Activated CD4-positive, alpha-beta T cell treated with anti-CD3 and anti-CD28 coated beads, Interleukin-2, amount 10 ng/mL, durations not matched to agents 24 days and 14 days (primary cell): ENCODE data around the gene LTB4R2. TPM values are rescaled to one million over a fixed set of nuclear protein-coding genes. Genes with fewer than 3 reads are reported as not detected.

ENCODE experiments used
- DNase-seq: peaks from one replicate; pipeline ENCODE4 v3.0.0; 2022
- H3K27ac Mint-ChIP-seq: one replicate; pipeline ENCODE4 v1.8.0; 2022; ENCODE audit warnings: mild to moderate bottlenecking, mixed read lengths
- H3K27me3 Mint-ChIP-seq: one replicate; pipeline ENCODE4 v1.8.0; 2022; ENCODE audit warnings: mixed read lengths
- H3K36me3 Mint-ChIP-seq: one replicate; pipeline ENCODE4 v1.8.0; 2022; ENCODE audit warnings: low read depth, mild to moderate bottlenecking, mixed read lengths
- H3K4me1 Mint-ChIP-seq: one replicate; pipeline ENCODE4 v1.8.0; 2021; ENCODE audit warnings: mixed read lengths
- H3K4me3 Mint-ChIP-seq: one replicate; pipeline ENCODE4 v1.8.0; 2022; ENCODE audit warnings: mild to moderate bottlenecking, moderate library complexity, mixed read lengths
- H3K9me3 Mint-ChIP-seq: one replicate; pipeline ENCODE4 v1.8.0; 2021; ENCODE audit warnings: mixed read lengths
- intact Hi-C: fragments of 100-400 bp; cut with micrococcal nuclease; formaldehyde crosslinking; loops from one replicate; pipeline ENCODE4 v1.15.1; 2023
- total RNA-seq: library from RNA; stranded (reverse); gene quantifications from 2 replicates; pipeline ENCODE4 v1.2.3, GENCODE V29; 2022

The LTB4R2 gene, protein sequence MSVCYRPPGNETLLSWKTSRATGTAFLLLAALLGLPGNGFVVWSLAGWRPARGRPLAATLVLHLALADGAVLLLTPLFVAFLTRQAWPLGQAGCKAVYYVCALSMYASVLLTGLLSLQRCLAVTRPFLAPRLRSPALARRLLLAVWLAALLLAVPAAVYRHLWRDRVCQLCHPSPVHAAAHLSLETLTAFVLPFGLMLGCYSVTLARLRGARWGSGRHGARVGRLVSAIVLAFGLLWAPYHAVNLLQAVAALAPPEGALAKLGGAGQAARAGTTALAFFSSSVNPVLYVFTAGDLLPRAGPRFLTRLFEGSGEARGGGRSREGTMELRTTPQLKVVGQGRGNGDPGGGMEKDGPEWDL
- 9.6 and 11.0 TPM in 2 replicates for total RNA-seq

DNA sequence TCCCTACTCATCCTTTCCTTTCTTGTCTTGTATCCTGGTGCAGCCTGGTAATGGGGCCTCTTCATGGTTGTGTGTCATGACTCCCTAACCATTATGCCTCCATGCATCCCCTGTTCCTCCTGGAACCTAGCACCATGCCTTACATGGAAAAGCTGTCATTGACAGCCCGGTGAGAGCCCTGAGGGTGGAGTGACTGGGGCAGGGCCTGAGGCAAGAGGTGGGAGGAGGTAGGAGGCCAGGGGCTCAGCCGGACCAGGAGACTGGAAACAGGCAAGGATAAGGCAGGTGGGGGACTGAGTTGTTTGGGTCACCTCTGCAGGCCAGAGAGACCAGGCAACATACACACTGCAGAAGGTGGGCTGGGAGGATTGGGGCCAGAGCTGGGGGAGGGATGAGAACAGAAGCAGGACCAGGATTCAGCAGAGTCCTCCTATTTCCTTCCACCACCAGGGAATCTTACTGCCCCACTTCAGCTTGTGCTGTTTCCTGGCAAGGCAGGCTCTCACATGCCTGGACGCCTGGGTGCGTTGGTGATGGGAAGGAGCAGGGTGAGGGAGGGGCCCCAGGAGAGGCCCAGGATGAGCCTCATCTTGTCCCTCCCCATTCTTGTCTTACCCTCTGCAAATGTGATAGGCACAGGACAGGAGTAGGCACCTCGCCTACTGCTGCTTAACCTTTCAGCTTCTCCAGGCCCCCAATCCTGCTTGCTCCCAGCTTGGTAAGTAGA is at the start of gene LTB4R2:
LTB4R2 (plus strand) TSS at position 603 of the 727 bp plus-strand sequence. CDS start 525 bp downstream, outside the sequence.
- intact Hi-C loops, result loop anchor here (2.0 kb wide), 3 partner anchors 23 to 133 kb away; partner anchors contain the start of genes SDR39U1 and TINF2
- H3K36me3 Mint-ChIP-seq, result peaks cover 58% of the 10 kb centered on the region
- no peaks in the 10 kb centered on the region for H3K9me3 Mint-ChIP-seq

DNA sequence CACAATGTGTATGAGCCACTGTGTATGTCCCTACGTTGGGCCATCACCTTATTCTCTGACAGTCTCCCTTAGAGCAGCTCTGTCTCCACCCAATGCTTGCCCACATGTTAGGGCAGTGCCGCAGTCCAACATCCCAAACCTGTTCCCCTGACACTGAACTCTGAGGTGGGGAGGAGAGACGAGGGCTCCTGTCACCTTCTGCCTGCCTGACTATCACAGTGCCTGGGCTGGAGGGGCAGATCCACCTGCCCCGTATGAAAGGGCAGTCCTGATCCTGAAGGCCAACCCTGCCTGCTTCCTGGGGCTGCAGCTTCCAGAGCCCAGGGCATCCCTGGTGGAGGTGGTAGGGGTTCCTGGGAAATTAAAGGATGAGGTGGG is 49.2 kb upstream of the LTB4R2 start:
- intact Hi-C loops, result no loop called here
- H3K4me1 Mint-ChIP-seq, result no peaks in the 10 kb centered on the region
- no peak overlapping the region for H3K4me3 Mint-ChIP-seq
- H3K36me3 Mint-ChIP-seq, result peaks cover 11% of the 10 kb centered on the region
- no peaks in the 10 kb centered on the region for H3K9me3 Mint-ChIP-seq
- no peak for DNase-seq
- no peak overlapping the region for H3K27ac Mint-ChIP-seq
- H3K27me3 Mint-ChIP-seq, result no peaks in the 10 kb centered on the region

More for the DNA sequence above, at the start of gene LTB4R2:
- DNase-seq, result no peak
- H3K27me3 Mint-ChIP-seq, result no peaks in the 10 kb centered on the region
- peaks cover 58% of the 10 kb centered on the region for H3K4me1 Mint-ChIP-seq
- H3K27ac Mint-ChIP-seq, result peak within 1 kb of the TSS; percentile 91
- peak within 1 kb of the TSS; percentile 86 for H3K4me3 Mint-ChIP-seq

DNA sequence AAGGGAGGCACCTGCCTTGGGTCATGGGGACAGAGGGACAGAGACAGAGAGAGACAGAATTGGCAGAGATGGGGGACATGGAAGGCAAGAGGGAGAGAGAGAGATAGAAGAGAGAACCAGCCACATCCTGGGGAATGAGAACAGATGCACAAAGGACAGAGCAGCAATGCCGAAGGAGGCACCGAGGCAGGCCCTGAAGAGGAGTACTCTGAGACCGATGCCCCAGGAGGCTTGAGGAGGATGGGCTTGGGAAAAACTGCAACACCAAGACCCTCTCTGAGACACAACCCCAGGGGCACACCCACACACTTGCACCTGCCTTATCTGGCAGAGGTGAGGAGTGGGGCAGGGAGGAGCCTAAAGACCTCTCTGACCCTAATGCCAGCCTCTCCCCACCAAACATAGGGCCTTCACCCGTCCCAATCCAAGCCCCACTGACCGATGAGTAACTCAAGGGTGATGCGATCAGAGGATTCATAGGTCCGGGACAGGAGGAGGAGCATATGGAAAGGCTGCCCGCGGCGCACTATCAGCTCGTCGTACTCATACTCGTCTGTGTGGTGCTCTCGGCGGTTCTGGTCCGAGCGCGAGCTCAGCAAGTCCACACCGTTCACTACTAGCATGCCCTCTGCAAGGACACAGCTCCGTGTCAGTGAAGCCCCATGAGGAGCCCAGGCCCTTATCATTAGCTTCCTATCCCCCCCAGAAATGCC is 48.5 kb upstream of the LTB4R2 start:
- H3K27ac Mint-ChIP-seq, result no peak overlapping the region
- no peaks in the 10 kb centered on the region for H3K4me1 Mint-ChIP-seq
- H3K36me3 Mint-ChIP-seq, result peaks cover 16% of the 10 kb centered on the region
- H3K27me3 Mint-ChIP-seq, result no peaks in the 10 kb centered on the region
- no peak for DNase-seq
- H3K9me3 Mint-ChIP-seq, result no peaks in the 10 kb centered on the region
- intact Hi-C loops, result no loop called here
- H3K4me3 Mint-ChIP-seq, result no peak overlapping the region

DNA sequence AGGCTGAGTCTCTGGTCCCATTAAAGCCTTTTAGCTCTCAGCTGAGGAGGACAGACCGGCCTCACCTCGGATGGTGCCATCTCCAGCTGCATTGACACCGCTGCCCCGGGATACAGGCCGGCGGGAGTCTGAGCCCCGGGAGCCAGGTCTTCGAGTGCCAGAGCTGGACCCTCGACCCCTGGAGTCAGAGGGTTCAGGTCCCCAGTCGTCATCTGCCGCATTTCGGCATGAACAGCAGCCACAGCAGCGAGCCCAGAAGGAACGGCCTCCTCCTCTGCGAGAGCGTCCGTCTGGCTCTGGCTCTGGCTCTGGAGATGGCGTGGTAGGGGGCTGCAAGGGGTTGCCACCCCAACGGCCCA is 48.0 kb upstream of the LTB4R2 start:
- Mint-ChIP-seq H3K36me3 (peaks cover 22% of the 10 kb centered on the region), H3K27me3 (no peaks in the 10 kb centered on the region), H3K9me3 (no peaks in the 10 kb centered on the region), H3K27ac (no peak overlapping the region), H3K4me1 (no peaks in the 10 kb centered on the region), H3K4me3 (no peak overlapping the region)
- intact Hi-C loops, result no loop called here
- DNase-seq, result no peak

DNA sequence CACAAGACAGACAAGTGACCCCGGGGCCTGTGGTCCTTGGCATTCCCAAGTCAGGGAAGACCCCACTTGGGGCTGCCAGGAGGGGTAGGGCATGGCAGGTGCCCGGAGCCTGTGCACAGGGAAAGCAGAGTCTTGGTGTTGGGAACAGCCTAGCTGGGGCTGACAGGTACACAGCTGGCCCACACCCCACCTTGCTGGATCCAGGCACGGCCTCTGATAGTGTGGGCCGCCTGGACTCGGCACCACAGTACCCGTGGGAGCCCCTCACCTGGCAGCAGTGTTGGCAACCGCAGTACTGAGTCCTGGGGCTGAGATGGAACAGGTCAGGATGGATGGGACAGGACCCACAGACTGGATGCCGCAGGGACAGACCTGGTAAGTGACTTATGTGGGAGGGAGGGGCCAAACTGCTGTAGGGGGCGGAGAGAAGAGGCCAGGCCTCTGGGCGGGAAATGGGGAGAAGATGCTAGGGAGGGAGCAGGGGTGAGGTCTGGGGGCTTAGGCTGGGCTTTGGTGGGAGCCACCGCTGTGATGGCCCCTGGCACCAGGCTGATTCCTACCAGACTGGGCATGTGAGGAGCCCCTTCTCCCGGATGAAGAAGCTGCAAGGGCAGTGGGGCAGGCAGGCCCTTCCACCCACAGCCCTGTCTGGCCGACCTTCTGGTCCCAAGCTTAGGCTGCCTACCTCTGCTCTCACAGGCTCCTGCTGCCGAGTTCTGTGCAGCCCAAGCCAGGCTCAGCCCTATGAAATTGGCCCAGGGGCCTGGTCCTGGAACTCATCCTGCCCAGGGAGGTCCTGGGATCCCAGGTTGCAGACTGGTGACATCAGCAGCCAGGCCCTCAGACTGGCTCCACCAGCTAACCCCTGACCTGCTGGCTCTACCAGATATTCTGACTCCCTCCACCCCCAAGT is 46.9 kb upstream of the LTB4R2 start, which contains the start of gene TGM1:
TGM1 (minus strand) TSS at position 357 of the 913 bp plus-strand sequence. CDS start 825 bp downstream, outside the sequence.
- H3K27me3 Mint-ChIP-seq, result no peaks in the 10 kb centered on the region
- peaks cover 2% of the 10 kb centered on the region for H3K4me1 Mint-ChIP-seq
- no peak within 1 kb of the TSS for H3K4me3 Mint-ChIP-seq
- intact Hi-C loops, result no loop called here
- no peak for DNase-seq
- peaks cover 25% of the 10 kb centered on the region for H3K36me3 Mint-ChIP-seq
- no peaks in the 10 kb centered on the region for H3K9me3 Mint-ChIP-seq
- H3K27ac Mint-ChIP-seq, result no peak within 1 kb of the TSS

DNA sequence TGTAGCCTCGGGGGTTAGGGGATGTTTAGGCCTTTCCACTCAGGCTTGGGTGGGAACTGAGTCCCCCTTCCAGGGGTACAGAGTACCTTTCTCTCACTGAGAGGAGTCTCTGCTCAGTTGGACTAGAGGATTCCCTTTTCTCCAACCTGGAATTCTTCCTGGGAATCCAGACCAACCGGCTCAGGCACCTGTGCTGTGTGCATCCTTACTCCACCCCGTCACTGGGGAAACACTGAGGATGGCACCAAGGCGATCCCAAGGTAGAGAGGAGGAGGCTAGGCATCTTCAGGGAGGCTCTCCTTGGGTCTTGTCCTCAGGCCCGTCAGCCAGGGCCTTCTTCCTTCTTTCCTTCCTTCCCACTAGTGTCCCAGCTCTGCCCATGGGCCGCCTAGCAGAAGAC is 46.1 kb upstream of the LTB4R2 start:
- peaks cover 29% of the 10 kb centered on the region for H3K36me3 Mint-ChIP-seq
- no peak overlapping the region for H3K4me3 Mint-ChIP-seq
- H3K27me3 Mint-ChIP-seq, result no peaks in the 10 kb centered on the region
- H3K9me3 Mint-ChIP-seq, result no peaks in the 10 kb centered on the region
- no peak overlapping the region for H3K27ac Mint-ChIP-seq
- H3K4me1 Mint-ChIP-seq, result peaks cover 2% of the 10 kb centered on the region
- intact Hi-C loops, result no loop called here
- no peak for DNase-seq

DNA sequence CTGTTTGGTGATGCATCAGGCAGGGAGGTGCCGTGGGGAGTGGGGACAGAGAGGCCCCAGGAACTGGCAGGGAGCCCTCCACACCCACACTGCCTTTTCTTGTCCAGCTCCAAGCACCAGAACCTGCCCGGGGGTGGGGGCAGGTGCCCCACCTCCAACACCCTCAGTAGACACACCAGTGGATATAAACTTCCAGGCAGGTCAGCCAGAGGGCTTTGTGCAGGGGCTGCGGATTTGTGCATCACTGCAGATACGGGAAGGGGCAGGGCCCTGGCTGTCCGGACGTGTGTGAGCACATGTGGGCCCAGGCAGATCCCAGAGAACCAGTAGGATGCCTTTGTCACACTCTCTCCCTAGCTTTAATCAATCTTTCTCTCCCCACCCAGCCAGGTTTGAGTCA is 45.6 kb upstream of the LTB4R2 start:
- Mint-ChIP-seq H3K36me3 (peaks cover 32% of the 10 kb centered on the region), H3K27me3 (no peaks in the 10 kb centered on the region), H3K9me3 (no peaks in the 10 kb centered on the region), H3K27ac (no peak overlapping the region), H3K4me1 (peaks cover 2% of the 10 kb centered on the region), H3K4me3 (no peak overlapping the region)
- intact Hi-C loops, result no loop called here
- no peak for DNase-seq

DNA sequence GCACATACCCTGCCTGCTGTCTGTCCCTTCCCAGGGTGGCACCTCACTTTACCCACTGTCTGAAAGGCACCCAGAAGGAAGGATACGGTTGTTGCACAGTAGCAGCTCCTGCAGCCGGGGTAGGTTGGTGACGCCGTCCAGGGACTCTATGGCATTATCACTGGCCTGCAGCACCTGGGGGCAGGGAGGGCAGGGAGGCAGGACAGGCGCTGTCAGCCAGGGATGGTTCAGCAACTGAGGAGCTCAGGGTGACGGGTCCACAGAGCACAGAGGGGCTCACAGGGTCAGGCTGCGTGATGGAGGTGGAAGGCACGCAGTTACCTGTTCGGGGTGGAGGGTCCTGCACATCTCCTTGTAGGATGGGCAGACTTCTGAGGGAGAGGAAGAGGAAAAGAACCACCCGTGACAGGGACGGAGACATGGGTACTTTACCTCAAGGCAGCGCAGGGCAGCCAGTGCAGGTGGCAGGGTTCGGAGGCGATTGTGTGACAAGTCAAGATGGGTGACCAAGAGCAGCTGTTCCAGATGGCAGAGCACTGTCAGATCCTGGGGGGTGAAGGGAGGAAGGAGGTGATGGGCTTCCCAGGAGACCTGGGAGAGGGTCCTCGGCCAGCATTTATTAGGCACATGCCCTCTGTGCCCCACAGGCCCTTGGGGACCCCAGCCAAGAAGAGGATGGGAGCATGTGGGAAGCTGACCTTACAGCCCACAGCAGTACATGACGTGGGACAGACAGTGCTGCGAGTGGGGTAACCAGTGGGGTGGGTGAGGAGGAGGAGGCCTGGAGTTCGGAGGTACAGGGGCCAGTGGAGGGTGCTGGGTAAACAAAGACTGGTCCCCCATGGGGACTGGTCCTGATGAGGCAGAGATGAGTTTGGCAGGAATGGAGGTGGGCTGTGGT is 43.3 kb upstream of the LTB4R2 start:
- Mint-ChIP-seq H3K4me3 (no peak overlapping the region), H3K27ac (no peak overlapping the region), H3K27me3 (no peaks in the 10 kb centered on the region), H3K9me3 (no peaks in the 10 kb centered on the region), H3K4me1 (peaks cover 15% of the 10 kb centered on the region), H3K36me3 (peaks cover 35% of the 10 kb centered on the region)
- intact Hi-C loops, result no loop called here
- DNase-seq, result no peak

DNA sequence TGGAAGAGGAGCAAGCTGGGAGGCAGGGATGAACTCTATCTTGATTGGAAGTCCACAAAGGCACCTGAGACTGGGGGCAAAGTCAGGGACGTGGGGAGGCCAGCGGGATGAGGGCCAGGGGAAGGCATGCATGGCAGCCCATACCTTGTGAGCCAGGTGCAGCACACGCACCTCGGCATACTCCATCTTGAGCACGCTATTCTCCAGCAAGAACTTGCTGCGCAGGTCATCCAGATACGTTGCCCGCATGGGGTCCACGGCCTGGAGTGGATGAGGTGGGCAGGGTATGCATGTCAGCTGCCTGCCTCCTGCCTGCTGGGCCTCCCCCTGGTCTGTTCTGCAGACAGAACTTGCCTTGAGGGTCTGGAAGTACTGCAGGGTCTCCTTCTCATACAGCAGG is 42.4 kb upstream of the LTB4R2 start:
- intact Hi-C loops, result no loop called here
- Mint-ChIP-seq H3K4me1 (peaks cover 24% of the 10 kb centered on the region), H3K36me3 (peaks cover 32% of the 10 kb centered on the region), H3K4me3 (no peak overlapping the region), H3K27me3 (no peaks in the 10 kb centered on the region), H3K27ac (no peak overlapping the region), H3K9me3 (no peaks in the 10 kb centered on the region)
- no peak for DNase-seq

DNA sequence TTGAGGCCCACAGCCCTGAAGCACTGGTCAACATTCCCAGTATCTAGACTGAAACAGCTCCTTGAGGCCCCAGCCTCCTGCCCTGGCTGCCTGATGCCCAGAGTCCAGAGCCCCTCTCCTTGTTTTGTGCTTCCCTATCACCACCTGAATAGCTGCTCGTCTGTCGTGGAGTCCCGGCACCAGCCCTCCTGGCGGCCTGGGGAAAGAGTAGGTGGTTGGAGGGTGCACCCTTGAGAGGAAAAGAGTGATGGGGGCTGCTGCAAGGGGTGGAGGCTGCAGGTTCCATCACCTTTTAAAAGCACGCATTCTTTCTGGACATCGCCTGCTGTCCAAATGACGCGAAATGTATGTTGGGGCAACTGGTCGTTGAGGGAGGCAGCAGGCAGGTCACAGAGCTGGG is 41.7 kb upstream of the LTB4R2 start:
- intact Hi-C loops, result no loop called here
- peaks cover 28% of the 10 kb centered on the region for H3K4me1 Mint-ChIP-seq
- H3K27ac Mint-ChIP-seq, result no peak overlapping the region
- H3K27me3 Mint-ChIP-seq, result no peaks in the 10 kb centered on the region
- no peaks in the 10 kb centered on the region for H3K9me3 Mint-ChIP-seq
- H3K4me3 Mint-ChIP-seq, result no peak overlapping the region
- H3K36me3 Mint-ChIP-seq, result peaks cover 32% of the 10 kb centered on the region
- DNase-seq, result no peak

DNA sequence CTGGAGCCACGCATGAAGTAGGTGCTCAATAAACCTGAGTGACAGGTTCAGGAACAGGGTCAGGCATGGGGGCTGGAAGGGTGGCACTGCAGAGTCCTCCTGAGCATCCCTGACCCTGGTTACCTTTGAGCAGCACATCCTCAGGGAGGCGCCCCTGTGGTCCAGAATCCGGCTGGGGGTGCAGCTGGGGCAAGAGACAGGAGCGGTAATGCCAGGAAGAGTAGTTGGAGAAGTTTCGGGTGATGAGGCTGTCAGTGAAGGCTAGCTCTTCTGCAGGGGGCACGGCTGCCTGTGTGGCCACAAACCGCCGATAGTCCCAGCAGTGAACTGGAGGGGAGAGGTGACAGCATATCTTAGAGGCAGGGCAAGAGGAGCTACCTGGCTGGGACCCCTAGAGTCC is 40.6 kb upstream of the LTB4R2 start:
- H3K4me3 Mint-ChIP-seq, result peak overlapping the region; percentile 12
- DNase-seq, result no peak
- H3K36me3 Mint-ChIP-seq, result peaks cover 32% of the 10 kb centered on the region
- H3K4me1 Mint-ChIP-seq, result peaks cover 40% of the 10 kb centered on the region
- no peaks in the 10 kb centered on the region for H3K9me3 Mint-ChIP-seq
- intact Hi-C loops, result no loop called here
- no peaks in the 10 kb centered on the region for H3K27me3 Mint-ChIP-seq
- H3K27ac Mint-ChIP-seq, result no peak overlapping the region

DNA sequence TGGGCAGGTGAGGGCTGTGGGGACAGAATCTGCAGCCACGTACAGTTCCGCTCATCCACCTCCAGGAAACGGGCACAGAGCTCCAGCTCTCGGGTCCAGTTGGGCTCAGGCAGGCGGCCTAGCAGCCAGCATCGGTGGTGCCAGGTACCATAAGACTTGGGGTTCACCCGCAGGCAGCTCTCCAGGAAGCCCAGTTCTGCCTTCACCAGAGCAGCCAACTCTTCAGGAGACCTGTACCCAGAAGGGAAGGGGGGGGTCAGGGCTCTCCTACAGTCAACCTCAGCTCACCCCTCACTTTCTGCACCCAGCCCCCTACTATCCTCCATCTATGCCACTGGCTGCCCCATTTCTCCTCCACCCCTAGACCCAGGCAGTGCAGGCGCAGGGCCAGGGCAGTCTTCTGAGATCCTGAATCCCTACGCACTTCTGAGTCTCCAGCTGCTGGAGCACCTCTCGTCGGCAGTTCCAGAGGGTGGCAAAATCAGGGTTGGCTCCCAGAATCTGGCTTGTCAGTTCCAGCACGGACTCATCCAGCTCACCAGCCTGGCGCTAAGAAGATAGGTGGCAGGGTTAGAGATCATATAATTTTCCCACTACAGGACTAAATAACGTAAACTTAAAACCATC is 39.9 kb upstream of the LTB4R2 start:
- intact Hi-C loops, result no loop called here
- H3K4me1 Mint-ChIP-seq, result peaks cover 40% of the 10 kb centered on the region
- H3K4me3 Mint-ChIP-seq, result peak overlapping the region; percentile 93
- DNase-seq, result no peak
- no peaks in the 10 kb centered on the region for H3K9me3 Mint-ChIP-seq
- H3K27ac Mint-ChIP-seq, result no peak overlapping the region
- H3K36me3 Mint-ChIP-seq, result peaks cover 30% of the 10 kb centered on the region
- no peaks in the 10 kb centered on the region for H3K27me3 Mint-ChIP-seq
